ENCODE results near the gene PDZK1. TPM values are rescaled to one million over a fixed set of nuclear protein-coding genes. Genes with fewer than 3 reads are reported as not detected.
"Not testable (repeated sequence)": the region's sequence is repeated elsewhere in the genome, so short reads cannot be mapped to it uniquely, and the experiment has no call there.

The PDZK1 gene
- polyA plus RNA-seq (2013, experiment 1 of 2; ENCODE audit: insufficient read length) = 0.48 TPM
- 0.55 TPM for polyA plus RNA-seq (2013, experiment 2 of 2; ENCODE audit: insufficient read length)

GRCh38 chr1:145707183-145707867, at the start of gene PDZK1:
PDZK1 (minus strand) TSS chr1:145707368; CDS start chr1:145688021, 19,347 bp downstream.
- DNase-seq = no peak

GRCh38 chr1:145751491-145752037, 44.4 kb upstream of the PDZK1 start:
- peak; percentile 98 for DNase-seq

GRCh38 chr1:145750426-145750825, 43.3 kb upstream of the PDZK1 start:
- DNase-seq = peak; percentile 9

GRCh38 chr1:145747398-145748247, 40.5 kb upstream of the PDZK1 start:
- DNase-seq = no peak

- peak; percentile 43 for DNase-seq
These were observed 33.1 kb upstream of the PDZK1 start for GRCh38 chr1:145740269-145740668.

GRCh38 chr1:145736191-145736590, 29.0 kb upstream of the PDZK1 start:
- no peak for DNase-seq

- DNase-seq = no peak
These were observed 23.7 kb upstream of the PDZK1 start for GRCh38 chr1:145730900-145731299.

- DNase-seq = no peak
These were observed 23.3 kb upstream of the PDZK1 start for GRCh38 chr1:145730467-145730866.

GRCh38 chr1:145729666-145730436, 22.7 kb upstream of the PDZK1 start:
- peak; percentile 75 for DNase-seq

GRCh38 chr1:145729196-145729595, 22.0 kb upstream of the PDZK1 start:
- peak; percentile 51 for DNase-seq

GRCh38 chr1:145726193-145726592, 19.0 kb upstream of the PDZK1 start:
- DNase-seq = not testable (repeated sequence)

- DNase-seq = peak; percentile 57
These were observed 13.9 kb upstream of the PDZK1 start for GRCh38 chr1:145720878-145721671.

GRCh38 chr1:145720556-145720877, 13.3 kb upstream of the PDZK1 start:
- peak; percentile 85 for DNase-seq

- no peak for DNase-seq
These were observed 12.3 kb upstream of the PDZK1 start, which contains the start of gene CD160 for GRCh38 chr1:145719230-145720079. CD160 (plus strand) TSS chr1:145719499; CDS start chr1:145728328, 8,829 bp downstream.

- DNase-seq = not testable (repeated sequence)
These were observed 11.3 kb upstream of the PDZK1 start for GRCh38 chr1:145718465-145718864.

GRCh38 chr1:145717833-145718232, 10.7 kb upstream of the PDZK1 start:
- no peak for DNase-seq

GRCh38 chr1:145716641-145717345, 9.6 kb upstream of the PDZK1 start:
- DNase-seq = no peak

- no peak for DNase-seq
These were observed 7.5 kb upstream of the PDZK1 start for GRCh38 chr1:145714524-145715111.

- DNase-seq = no peak
These were observed 4.1 kb upstream of the PDZK1 start for GRCh38 chr1:145711213-145711651.
